Colonic mucosa (tissue), 4 donors: ENCODE data around the gene RABGAP1L. TPM values are rescaled to one million over a fixed set of nuclear protein-coding genes. Genes with fewer than 3 reads are reported as not detected.

Experiments used
- DNase-seq: peaks from one replicate; pipeline ENCODE4 v3.0.0-alpha.2; 2020
- H3K27ac ChIP-seq: fragments of 200-600 bp; one replicate; pipeline ENCODE4 v1.8.0; 2021
- H3K27me3 ChIP-seq: fragments of 200-600 bp; one replicate; pipeline ENCODE4 v1.8.0; 2021
- H3K36me3 ChIP-seq: fragments of 200-600 bp; one replicate; pipeline ENCODE4 v1.8.0; 2021
- H3K4me1 ChIP-seq: fragments of 200-600 bp; one replicate; pipeline ENCODE4 v1.8.0; 2021; ENCODE audit warnings: mild to moderate bottlenecking
- H3K4me3 ChIP-seq: fragments of 200-600 bp; one replicate; pipeline ENCODE4 v1.8.0; 2021
- H3K9ac ChIP-seq, 2 donors: one replicate each; pipeline ENCODE4 v1.7.0; 2013; ENCODE audit warnings: control low read depth in 2 of 2, low read depth in 2 of 2, low read length in 2 of 2
- H3K9me3 ChIP-seq: fragments of 200-600 bp; one replicate; pipeline ENCODE4 v1.8.0; 2021
- intact Hi-C: fragments of 100-400 bp; cut with DNase I; formaldehyde crosslinking; loops from one replicate; pipeline ENCODE4 v1.14.1; 2022
- total RNA-seq, 2 donors: library from RNA; stranded (reverse); fragmentation: NEBNext Ultra II Directional in 1 of 2; extraction: Animal tissue kit (Norgen Biotek cat#: 25700) in 1 of 2; gene quantifications; one replicate each; pipeline ENCODE4 v1.2.1, GENCODE V29; 2021
- TF ChIP-seq, protein P1 (sequence below): fragments of 200-600 bp; IDR thresholded peaks from one replicate; pipeline ENCODE4 v1.8.0; 2022; ENCODE audit warnings: antibody characterized with exemption, mild to moderate bottlenecking
- donor health status: healthy.
- donor health status: DM: no; HTN: no; CAD: no.
- donor health status: DM: no; HTN: no; CAD: no.

The RABGAP1L gene
- total RNA-seq, 2 donors from 2014 or later, result 50.3 to 87.0 TPM

DNA sequence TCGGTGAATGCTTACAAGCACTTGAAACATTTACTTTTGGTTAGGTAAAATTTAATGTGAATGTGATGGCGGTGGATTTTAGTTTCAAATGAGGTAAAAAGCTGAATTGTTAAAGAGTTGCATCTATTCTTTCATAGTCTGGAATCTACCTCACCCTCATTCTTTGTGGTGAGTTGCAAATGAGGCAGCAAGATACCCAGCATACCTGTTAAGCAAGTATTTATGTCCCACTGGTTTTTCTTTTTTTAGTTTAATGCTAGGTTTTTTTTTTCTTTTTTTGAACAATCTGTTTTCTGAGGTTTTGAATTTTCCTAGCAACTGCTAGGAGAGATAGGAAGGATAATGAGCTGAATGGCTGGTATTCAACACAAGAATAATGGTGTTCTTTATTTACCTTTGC is 712.6 kb downstream of the RABGAP1L start:
- intact Hi-C loops, result no loop called here
- Histone ChIP-seq H3K4me1 (no peaks in the 10 kb centered on the region), H3K9me3 (no peaks in the 10 kb centered on the region), H3K4me3 (no peak overlapping the region), H3K27ac (no peak overlapping the region), H3K9ac (no peak overlapping the region), H3K36me3 (no peaks in the 10 kb centered on the region), H3K27me3 (no peaks in the 10 kb centered on the region)
- TF ChIP-seq, protein P1, sequence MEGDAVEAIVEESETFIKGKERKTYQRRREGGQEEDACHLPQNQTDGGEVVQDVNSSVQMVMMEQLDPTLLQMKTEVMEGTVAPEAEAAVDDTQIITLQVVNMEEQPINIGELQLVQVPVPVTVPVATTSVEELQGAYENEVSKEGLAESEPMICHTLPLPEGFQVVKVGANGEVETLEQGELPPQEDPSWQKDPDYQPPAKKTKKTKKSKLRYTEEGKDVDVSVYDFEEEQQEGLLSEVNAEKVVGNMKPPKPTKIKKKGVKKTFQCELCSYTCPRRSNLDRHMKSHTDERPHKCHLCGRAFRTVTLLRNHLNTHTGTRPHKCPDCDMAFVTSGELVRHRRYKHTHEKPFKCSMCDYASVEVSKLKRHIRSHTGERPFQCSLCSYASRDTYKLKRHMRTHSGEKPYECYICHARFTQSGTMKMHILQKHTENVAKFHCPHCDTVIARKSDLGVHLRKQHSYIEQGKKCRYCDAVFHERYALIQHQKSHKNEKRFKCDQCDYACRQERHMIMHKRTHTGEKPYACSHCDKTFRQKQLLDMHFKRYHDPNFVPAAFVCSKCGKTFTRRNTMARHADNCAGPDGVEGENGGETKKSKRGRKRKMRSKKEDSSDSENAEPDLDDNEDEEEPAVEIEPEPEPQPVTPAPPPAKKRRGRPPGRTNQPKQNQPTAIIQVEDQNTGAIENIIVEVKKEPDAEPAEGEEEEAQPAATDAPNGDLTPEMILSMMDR, result no peak
- no peak for DNase-seq

DNA sequence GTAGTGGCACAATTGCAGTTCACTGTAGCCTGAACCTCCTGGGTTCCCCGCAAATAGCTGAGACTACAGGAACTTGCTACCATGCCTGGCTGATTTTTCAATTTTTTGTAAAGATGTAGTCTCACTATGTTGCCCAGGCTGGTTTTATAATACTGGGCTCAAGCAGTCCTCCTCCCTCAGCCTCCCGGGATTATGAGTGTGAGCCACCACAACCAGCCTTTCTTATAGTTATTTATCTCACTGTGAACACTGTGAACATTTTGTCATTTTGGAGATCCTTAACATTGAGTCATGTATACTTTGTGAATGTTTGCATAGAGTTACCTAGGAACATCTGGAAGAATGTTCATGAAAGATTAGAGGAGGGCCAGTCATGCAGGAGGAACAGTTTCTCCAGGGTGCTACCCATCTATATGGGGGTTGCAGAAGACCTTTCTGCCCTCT is 713.3 kb downstream of the RABGAP1L start:
- H3K4me1 ChIP-seq, result no peaks in the 10 kb centered on the region
- intact Hi-C loops, result no loop called here
- no peak overlapping the region for H3K4me3 ChIP-seq
- no peaks in the 10 kb centered on the region for H3K9me3 ChIP-seq
- H3K27ac ChIP-seq, result no peak overlapping the region
- H3K27me3 ChIP-seq, result no peaks in the 10 kb centered on the region
- no peak overlapping the region for H3K9ac ChIP-seq
- H3K36me3 ChIP-seq, result no peaks in the 10 kb centered on the region
- TF ChIP-seq, protein P1, result no peak
- no peak for DNase-seq

DNA sequence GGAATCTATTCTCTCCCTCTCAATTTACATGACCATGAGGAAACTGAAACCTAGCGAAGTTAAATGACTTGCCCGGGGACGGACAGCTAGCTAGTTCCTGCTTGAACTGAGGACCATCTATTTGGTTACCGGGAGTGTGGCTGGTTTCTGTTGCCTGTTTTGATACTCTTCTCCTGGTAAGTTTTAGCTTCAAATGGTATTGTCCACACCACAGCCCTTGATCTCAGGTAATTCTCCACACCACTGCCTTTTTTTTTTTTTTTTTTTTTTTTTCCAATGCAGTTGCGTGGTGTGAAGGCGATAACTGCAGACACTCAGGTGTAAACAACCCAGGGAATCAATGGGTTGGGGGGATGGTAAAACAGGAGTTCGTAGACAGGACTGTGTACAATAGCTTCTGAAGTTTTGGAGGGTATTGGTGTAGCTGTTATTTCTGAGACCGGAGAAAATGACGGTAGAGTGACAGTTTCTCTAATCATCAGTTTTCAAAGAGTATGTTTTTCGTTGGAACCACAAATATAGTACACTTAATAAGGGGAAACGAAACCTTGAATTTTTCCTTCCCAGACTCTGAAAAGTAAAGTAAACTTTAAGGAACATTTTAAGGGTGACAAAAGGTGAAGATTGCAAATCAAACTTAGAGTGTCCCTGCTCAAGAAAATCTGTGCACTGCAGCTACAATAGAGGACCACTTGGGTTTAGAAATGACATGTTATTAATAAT is 715.2 kb downstream of the RABGAP1L start:
- Histone ChIP-seq H3K9me3 (no peaks in the 10 kb centered on the region), H3K27ac (peak overlapping the region; percentile 77), H3K36me3 (no peaks in the 10 kb centered on the region), H3K4me3 (peak overlapping the region; percentile 16), H3K4me1 (no peaks in the 10 kb centered on the region), H3K9ac (peak overlapping the region in 1 of 2 donors; percentile 75), H3K27me3 (no peaks in the 10 kb centered on the region)
- TF ChIP-seq, protein P1, result no peak
- intact Hi-C loops, result no loop called here
- peak; percentile 50 for DNase-seq

GRCh38 chr1:174875306-174875705 is 716.0 kb downstream of the RABGAP1L start:
- Histone ChIP-seq H3K4me1 (no peaks in the 10 kb centered on the region), H3K36me3 (no peaks in the 10 kb centered on the region), H3K9ac (peak overlapping the region in 1 of 2 donors; percentile 75), H3K27me3 (no peaks in the 10 kb centered on the region), H3K4me3 (peak overlapping the region; percentile 16), H3K27ac (peak overlapping the region; percentile 77), H3K9me3 (no peaks in the 10 kb centered on the region)
- intact Hi-C loops, result no loop called here
- TF ChIP-seq, protein P1, result no peak
- peak; percentile 89 for DNase-seq

DNA sequence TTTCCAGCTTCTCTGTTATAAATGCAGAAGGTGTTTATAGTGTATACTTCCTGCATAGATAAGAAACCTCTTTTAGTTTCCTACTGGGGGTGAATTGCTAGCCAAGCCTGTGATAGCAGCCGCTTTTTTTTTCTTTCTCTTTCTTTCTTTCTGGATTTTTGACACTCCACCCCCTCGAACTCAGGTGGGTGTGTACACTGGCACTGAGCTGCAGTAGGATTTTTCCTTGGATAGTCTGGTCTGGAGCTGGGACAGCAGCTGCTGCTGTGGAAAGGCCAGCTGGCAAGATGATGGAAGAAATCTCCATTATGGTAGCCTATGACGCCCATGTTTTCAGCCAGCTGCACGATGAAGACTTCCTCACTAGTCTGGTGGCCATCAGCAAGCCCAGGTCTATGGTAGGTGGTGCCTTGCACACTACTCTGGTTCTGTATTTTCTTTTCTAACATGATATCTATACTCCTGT is 717.9 kb downstream of the RABGAP1L start:
- Histone ChIP-seq H3K9ac (peak overlapping the region; percentile 19 to 49), H3K4me1 (no peaks in the 10 kb centered on the region), H3K9me3 (no peaks in the 10 kb centered on the region), H3K27ac (peak overlapping the region; percentile 77), H3K27me3 (no peaks in the 10 kb centered on the region), H3K4me3 (peak overlapping the region; percentile 16), H3K36me3 (no peaks in the 10 kb centered on the region)
- intact Hi-C loops, result no loop called here
- TF ChIP-seq, protein P1, result no peak
- peak; percentile 65 for DNase-seq
